Hepatocyte (in vitro differentiated cells): Measurements from ENCODE around the gene SLC38A10. TPM values are rescaled to one million over a fixed set of nuclear protein-coding genes. Genes with fewer than 3 reads are reported as not detected.

Experiments used
- DNase-seq: peaks from one replicate; pipeline ENCODE4 v3.0.0-alpha.2; 2016; ENCODE audit warnings: low spot score
- H2AFZ ChIP-seq: fragments of 200-600 bp; sonication (generic); 2 replicates; pipeline ENCODE4 v1.6.0; 2016; ENCODE audit warnings: antibody characterized with exemption, mild to moderate bottlenecking
- H3K27ac ChIP-seq: fragments of 200-600 bp; sonication (generic); 2 replicates; pipeline ENCODE4 v1.5.1; 2016; ENCODE audit warnings: mild to moderate bottlenecking
- H3K27me3 ChIP-seq: fragments of 200-600 bp; sonication (generic); 2 replicates; pipeline ENCODE4 v1.6.1; 2016
- H3K36me3 ChIP-seq: fragments of 200-600 bp; sonication (generic); replicated peaks from 2 replicates; pipeline ENCODE4 v1.5.1; 2016; ENCODE audit warnings: low read depth; ENCODE audit not compliant: insufficient read depth
- H3K4me1 ChIP-seq: fragments of 200-600 bp; sonication (generic); 2 replicates; pipeline ENCODE4 v1.5.1; 2016; ENCODE audit warnings: mild to moderate bottlenecking, moderate library complexity; ENCODE audit not compliant: insufficient read depth
- H3K4me2 ChIP-seq: fragments of 200-600 bp; sonication (generic); 2 replicates; pipeline ENCODE4 v1.6.0; 2016
- H3K4me3 ChIP-seq: fragments of 200-600 bp; sonication (generic); 2 replicates; pipeline ENCODE4 v1.5.1; 2016; ENCODE audit warnings: mild to moderate bottlenecking
- H3K79me2 ChIP-seq: fragments of 200-600 bp; sonication (generic); 2 replicates; pipeline ENCODE4 v1.6.0; 2017; ENCODE audit warnings: mild to moderate bottlenecking
- H3K9me2 ChIP-seq: fragments of 200-600 bp; sonication (generic); replicated peaks from 2 replicates; pipeline ENCODE4 v1.6.0; 2017; ENCODE audit warnings: mild to moderate bottlenecking; ENCODE audit not compliant: insufficient read depth
- H3K9me3 ChIP-seq: fragments of 200-600 bp; sonication (generic); 2 replicates; pipeline ENCODE4 v1.5.1; 2016; ENCODE audit warnings: low read depth, mild to moderate bottlenecking
- H4K20me1 ChIP-seq: fragments of 200-600 bp; sonication (generic); 2 replicates; pipeline ENCODE4 v1.6.0; 2016; ENCODE audit warnings: mild to moderate bottlenecking; ENCODE audit not compliant: insufficient read depth, poor library complexity, severe bottlenecking
- EZH2 ChIP-seq: fragments of 200-600 bp; sonication (generic); IDR thresholded peaks from 2 replicates; pipeline ENCODE4 v1.6.1; 2016; ENCODE audit warnings: antibody characterized with exemption, mild to moderate bottlenecking, borderline replicate concordance
- EZH2phosphoT487 ChIP-seq: fragments of 200-600 bp; sonication (generic); IDR thresholded peaks from one replicate; pipeline ENCODE4 v1.6.1; 2018; ENCODE audit warnings: antibody characterized with exemption, mild to moderate bottlenecking, low read depth, moderate library complexity; ENCODE audit not compliant: unreplicated experiment, severe bottlenecking
- WGBS: methylation state at CpG from one replicate; pipeline ENCODE4 v1.1.6; 2016; ENCODE audit warnings: low lambda C conversion rate; ENCODE audit errors: missing lambda C conversion rate; 5-methylcytosine and 5-hydroxymethylcytosine counted together
- polyA plus RNA-seq: library from polyadenylated mRNA; unstranded; fragments of >200 nt; fragmentation: Nextera tagmentation; extraction: Ambion mirVana; gene quantifications from 2 replicates; pipeline ENCODE4 v1.2.1, GENCODE V29; 2016
- total RNA-seq: library from RNA; depleted of rRNA; stranded (reverse); fragments of >200 nt; gene quantifications from 2 replicates; pipeline ENCODE4 v1.2.3, GENCODE V29; 2014
- TF ChIP-seq, protein P1 (sequence below): fragments of 200-600 bp; sonication (generic); IDR thresholded peaks from 2 replicates; pipeline ENCODE4 v1.5.1; 2016; ENCODE audit warnings: antibody characterized with exemption, mild to moderate bottlenecking; ENCODE audit not compliant: poor library complexity

The SLC38A10 gene
- total and polyA plus RNA-seq, 2 experiments from 2014 or later, result 91.4 to 124 TPM

- Histone ChIP-seq H3K27ac (no peak overlapping the region), H3K9me2 (no peaks in the 10 kb centered on the region), H4K20me1 (no peaks in the 10 kb centered on the region), H3K36me3 (no peaks in the 10 kb centered on the region), H3K4me1 (peaks cover 27% of the 10 kb centered on the region), H3K79me2 (peaks cover 2% of the 10 kb centered on the region), H3K4me2 (no peak overlapping the region), H2AFZ (no peak overlapping the region), H3K4me3 (no peak overlapping the region), H3K9me3 (no peaks in the 10 kb centered on the region), H3K27me3 (no peaks in the 10 kb centered on the region)
- 83% methylated on average over 7 of the region's 7 CpGs for WGBS
- TF ChIP-seq EZH2phosphoT487, result no peak
- no peak for DNase-seq
Observed at GRCh38 chr17:81306491-81306890, 11.4 kb upstream of the SLC38A10 start.

DNA sequence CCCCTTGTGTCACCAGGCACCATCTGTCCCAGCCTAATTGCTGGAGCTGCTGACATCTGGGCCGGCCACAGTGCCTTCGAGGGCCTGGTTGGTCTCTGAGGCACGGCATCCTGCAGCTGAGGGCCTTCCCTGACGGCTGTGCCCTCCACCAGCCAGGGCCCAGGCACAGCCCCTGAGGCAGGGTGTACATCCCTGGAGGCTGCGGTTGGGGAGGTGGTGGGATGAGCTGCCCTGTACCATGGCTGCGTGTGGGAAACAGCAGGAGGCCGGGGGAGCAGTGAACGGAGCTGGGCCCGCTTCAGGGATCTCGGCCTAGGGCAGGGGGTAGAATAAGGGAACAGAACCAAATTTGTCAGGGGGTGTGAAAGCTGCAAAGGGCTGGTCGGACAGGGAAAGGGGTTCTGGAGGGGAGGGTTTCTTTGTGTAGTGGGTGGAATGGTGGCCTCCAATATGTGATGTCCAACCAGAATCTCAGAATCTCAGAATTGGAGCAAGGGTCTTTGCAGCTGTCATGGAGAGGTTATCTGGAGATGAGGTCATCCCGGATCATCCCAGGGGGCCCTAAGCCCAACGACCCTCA is 10.0 kb upstream of the SLC38A10 start:
- peaks cover 2% of the 10 kb centered on the region for H3K79me2 ChIP-seq
- H3K27me3 ChIP-seq, result no peaks in the 10 kb centered on the region
- no peaks in the 10 kb centered on the region for H4K20me1 ChIP-seq
- no peak for DNase-seq
- H3K4me3 ChIP-seq, result no peak overlapping the region
- no peaks in the 10 kb centered on the region for H3K9me3 ChIP-seq
- 84% methylated on average over 13 of the region's 13 CpGs for WGBS
- TF ChIP-seq, protein P1, sequence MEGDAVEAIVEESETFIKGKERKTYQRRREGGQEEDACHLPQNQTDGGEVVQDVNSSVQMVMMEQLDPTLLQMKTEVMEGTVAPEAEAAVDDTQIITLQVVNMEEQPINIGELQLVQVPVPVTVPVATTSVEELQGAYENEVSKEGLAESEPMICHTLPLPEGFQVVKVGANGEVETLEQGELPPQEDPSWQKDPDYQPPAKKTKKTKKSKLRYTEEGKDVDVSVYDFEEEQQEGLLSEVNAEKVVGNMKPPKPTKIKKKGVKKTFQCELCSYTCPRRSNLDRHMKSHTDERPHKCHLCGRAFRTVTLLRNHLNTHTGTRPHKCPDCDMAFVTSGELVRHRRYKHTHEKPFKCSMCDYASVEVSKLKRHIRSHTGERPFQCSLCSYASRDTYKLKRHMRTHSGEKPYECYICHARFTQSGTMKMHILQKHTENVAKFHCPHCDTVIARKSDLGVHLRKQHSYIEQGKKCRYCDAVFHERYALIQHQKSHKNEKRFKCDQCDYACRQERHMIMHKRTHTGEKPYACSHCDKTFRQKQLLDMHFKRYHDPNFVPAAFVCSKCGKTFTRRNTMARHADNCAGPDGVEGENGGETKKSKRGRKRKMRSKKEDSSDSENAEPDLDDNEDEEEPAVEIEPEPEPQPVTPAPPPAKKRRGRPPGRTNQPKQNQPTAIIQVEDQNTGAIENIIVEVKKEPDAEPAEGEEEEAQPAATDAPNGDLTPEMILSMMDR, result no peak
- TF ChIP-seq EZH2phosphoT487, result no peak
- TF ChIP-seq EZH2, result no peak
- no peaks in the 10 kb centered on the region for H3K36me3 ChIP-seq
- H3K9me2 ChIP-seq, result no peaks in the 10 kb centered on the region
- no peak overlapping the region for H3K4me2 ChIP-seq
- H3K4me1 ChIP-seq, result peaks cover 15% of the 10 kb centered on the region
- no peak overlapping the region for H3K27ac ChIP-seq
- H2AFZ ChIP-seq, result no peak overlapping the region

DNA sequence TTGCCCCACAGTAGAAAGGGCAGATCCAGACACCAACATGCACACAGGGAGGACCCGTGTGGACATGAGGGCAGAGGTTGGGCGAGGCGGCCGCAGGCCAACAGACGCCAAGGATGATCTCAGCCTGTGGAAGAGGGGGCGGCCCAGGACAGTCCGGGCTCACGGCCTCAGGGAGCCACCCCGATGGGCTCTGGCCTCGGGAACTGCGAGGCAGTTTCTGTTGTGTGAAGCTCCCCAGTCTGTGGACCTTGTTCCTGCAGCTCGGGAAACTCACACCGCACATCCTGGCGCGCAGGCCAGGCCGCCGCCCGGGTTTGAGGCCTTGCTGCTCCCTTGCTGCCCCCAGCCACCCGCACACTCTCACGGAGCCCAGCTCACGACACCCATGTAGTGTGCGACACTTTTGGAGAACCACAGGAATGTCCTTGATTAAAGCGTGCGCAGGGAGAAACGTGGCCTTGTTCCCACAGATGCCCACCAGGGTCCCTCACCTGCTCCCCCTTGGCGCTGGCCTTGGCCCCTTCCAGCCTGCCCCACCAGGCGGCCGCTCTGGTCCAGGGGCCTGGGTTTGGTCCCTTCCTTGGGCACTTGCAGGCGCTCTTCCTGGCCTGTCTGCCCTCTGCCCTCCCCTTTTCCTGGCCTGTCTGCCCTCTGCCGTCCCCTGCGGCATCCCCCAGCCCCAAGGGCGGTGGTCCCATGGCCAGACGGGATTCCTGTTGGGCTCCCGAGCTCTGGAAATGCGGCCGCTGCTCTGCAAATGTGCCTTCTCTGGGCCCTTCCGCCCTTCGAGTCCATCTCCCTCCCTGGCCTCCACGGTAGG is 9.3 kb upstream of the SLC38A10 start:
- H3K27ac ChIP-seq, result no peak overlapping the region
- H3K79me2 ChIP-seq, result peaks cover 2% of the 10 kb centered on the region
- no peaks in the 10 kb centered on the region for H3K9me3 ChIP-seq
- 95% methylated on average over 38 of the region's 39 CpGs for WGBS
- H3K9me2 ChIP-seq, result no peaks in the 10 kb centered on the region
- H3K4me1 ChIP-seq, result peaks cover 8% of the 10 kb centered on the region
- no peak overlapping the region for H3K4me2 ChIP-seq
- DNase-seq, result no peak
- H3K27me3 ChIP-seq, result no peaks in the 10 kb centered on the region
- no peaks in the 10 kb centered on the region for H3K36me3 ChIP-seq
- H4K20me1 ChIP-seq, result no peaks in the 10 kb centered on the region
- no peak overlapping the region for H2AFZ ChIP-seq
- no peak overlapping the region for H3K4me3 ChIP-seq
- TF ChIP-seq EZH2 (no peak), EZH2phosphoT487 (no peak)
- TF ChIP-seq, protein P1, result no peak

DNA sequence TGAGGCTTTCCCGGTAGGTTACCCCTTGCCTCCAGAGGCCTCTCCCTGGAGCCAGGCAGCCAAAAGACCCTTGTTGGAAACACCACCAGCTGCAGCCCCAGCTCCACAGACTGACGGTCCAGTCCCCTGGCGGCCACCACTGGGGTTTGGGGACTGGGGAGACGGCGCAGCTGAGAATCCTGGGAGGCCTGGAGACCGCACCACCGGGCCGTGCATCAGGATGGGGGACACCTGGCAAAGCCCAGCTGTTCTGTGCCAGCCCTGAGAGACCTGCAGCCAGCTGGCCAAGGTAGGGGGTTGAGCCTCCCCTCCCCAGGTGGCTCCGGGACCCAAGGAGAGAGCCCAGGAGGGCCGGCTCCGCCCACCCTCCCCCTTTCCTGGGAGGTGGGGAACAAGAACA is 8.3 kb upstream of the SLC38A10 start:
- 90% methylated on average over 9 of the region's 11 CpGs for WGBS
- no peak for DNase-seq
- TF ChIP-seq, protein P1, result no peak
- no peak for TF ChIP-seq EZH2
- no peak for TF ChIP-seq EZH2phosphoT487
- Histone ChIP-seq H3K27me3 (no peaks in the 10 kb centered on the region), H3K27ac (no peak overlapping the region), H2AFZ (no peak overlapping the region), H3K4me1 (no peaks in the 10 kb centered on the region), H3K36me3 (no peaks in the 10 kb centered on the region), H3K9me2 (no peaks in the 10 kb centered on the region), H3K4me2 (no peak overlapping the region), H4K20me1 (no peaks in the 10 kb centered on the region), H3K9me3 (no peaks in the 10 kb centered on the region), H3K4me3 (no peak overlapping the region), H3K79me2 (peaks cover 2% of the 10 kb centered on the region)
